HEK293 (cell line): ENCODE measurements around the gene NCKAP5.

Source experiments
- CTCF ChIA-PET: fragments of 350-600 bp; formaldehyde crosslinking; extraction: SDS; loops from one replicate; lab custom pipeline; 2021; ENCODE audit warnings: antibody characterized with exemption; lab: Yijun Ruan, JAX
- POLR2A ChIA-PET: fragments of 300-600 bp; formaldehyde crosslinking; extraction: SDS; loops from one replicate; lab custom pipeline; 2020; ENCODE audit warnings: antibody characterized with exemption, inconsistent platforms; lab: Yijun Ruan, JAX
- H3K27ac ChIP-seq: fragments of 200-500 bp; sonication (Bioruptor generic); 2 replicates; pipeline ENCODE4 v1.5.1; 2014; ENCODE audit warnings: low read depth, low read length, control low read depth, inconsistent platforms; ENCODE audit errors: extremely low read depth
- H3K36me3 ChIP-seq, 2 experiments: fragments of 200-500 bp in 1 of 2; sonication (Bioruptor generic) in 1 of 2; 1 replicate in 1 of 2; 2 replicates in 1 of 2; pipeline ENCODE4 v1.5.1; 2014 to 2017; ENCODE audit warnings: inconsistent platforms in 2 of 2, low read length in 2 of 2; ENCODE audit not compliant: control insufficient read depth in 2 of 2, insufficient read depth in 1 of 2
- H3K4me1 ChIP-seq: fragments of 200-500 bp; sonication (Bioruptor generic); 2 replicates; pipeline ENCODE4 v1.5.1; 2014; ENCODE audit warnings: mild to moderate bottlenecking, low read length, inconsistent platforms; ENCODE audit not compliant: control insufficient read depth, insufficient read depth
- H3K4me3 ChIP-seq: 2 replicates; pipeline ENCODE4 v1.5.1; 2011; ENCODE audit warnings: low read depth, mild to moderate bottlenecking, control low read depth, low read length, moderate library complexity
- H3K9me3 ChIP-seq: fragments of 200-500 bp; sonication (Bioruptor generic); 2 replicates; pipeline ENCODE4 v1.5.1; 2014; ENCODE audit warnings: low read depth, low read length, inconsistent platforms; ENCODE audit not compliant: control insufficient read depth, insufficient read depth
- HIC1 ChIP-seq: fragments of 450-650 bp; formaldehyde crosslinking; IDR thresholded peaks from 2 replicates; pipeline ENCODE4 v1.5.1; 2016; ENCODE audit warnings: missing biosample characterization, missing genetic modification characterization
- MZF1 ChIP-seq: fragments of 450-650 bp; formaldehyde crosslinking; IDR thresholded peaks from 2 replicates; pipeline ENCODE4 v1.5.1; 2017; ENCODE audit warnings: missing biosample characterization, missing genetic modification characterization, borderline replicate concordance
- SP3 ChIP-seq: fragments of 450-650 bp; formaldehyde crosslinking; IDR thresholded peaks from 2 replicates; pipeline ENCODE4 v1.5.1; 2016; ENCODE audit warnings: missing biosample characterization, missing genetic modification characterization
- ZBTB49 ChIP-seq: fragments of 450-650 bp; formaldehyde crosslinking; IDR thresholded peaks from 2 replicates; pipeline ENCODE4 v1.5.1; 2016; ENCODE audit warnings: missing biosample characterization, missing genetic modification characterization, low read depth
- ZNF114 ChIP-seq: fragments of 450-650 bp; formaldehyde crosslinking; IDR thresholded peaks from 2 replicates; pipeline ENCODE4 v1.5.0; 2017; ENCODE audit warnings: missing biosample characterization, missing genetic modification characterization
- ZNF239 ChIP-seq: fragments of 450-650 bp; formaldehyde crosslinking; IDR thresholded peaks from 2 replicates; pipeline ENCODE4 v1.5.1; 2016; ENCODE audit warnings: missing biosample characterization, missing genetic modification characterization
- ZNF274 ChIP-seq, 2 experiments: fragments of 200-500 bp in 1 of 2; fragments of 450-650 bp in 1 of 2; sonication (Bioruptor generic) in 1 of 2; formaldehyde crosslinking in 1 of 2; IDR thresholded peaks; 2 replicates each; pipeline versions ENCODE4 v1.5.1 to v1.6.1; 2014 to 2016; ENCODE audit warnings: borderline replicate concordance in 1 of 2, inconsistent platforms in 1 of 2, low read length in 1 of 2, missing biosample characterization in 1 of 2, missing genetic modification characterization in 1 of 2
- ZNF324 ChIP-seq: fragments of 450-650 bp; formaldehyde crosslinking; IDR thresholded peaks from 2 replicates; pipeline ENCODE4 v1.5.1; 2016; ENCODE audit warnings: missing biosample characterization, missing genetic modification characterization
- ZNF335 ChIP-seq: fragments of 450-650 bp; formaldehyde crosslinking; conservative IDR thresholded peaks from 2 replicates; pipeline ENCODE4 v1.5.1; 2016; ENCODE audit warnings: missing biosample characterization, missing genetic modification characterization
- ZNF514 ChIP-seq: fragments of 450-650 bp; formaldehyde crosslinking; IDR thresholded peaks from 2 replicates; pipeline ENCODE4 v1.5.1; 2016; ENCODE audit warnings: missing biosample characterization, missing genetic modification characterization
- ZNF654 ChIP-seq: fragments of 450-650 bp; formaldehyde crosslinking; IDR thresholded peaks from 2 replicates; pipeline ENCODE4 v1.5.1; 2016; ENCODE audit warnings: low read depth, missing biosample characterization, missing genetic modification characterization
- ZNF701 ChIP-seq: fragments of 450-650 bp; formaldehyde crosslinking; IDR thresholded peaks from 2 replicates; pipeline ENCODE4 v1.5.1; 2016; ENCODE audit warnings: missing biosample characterization, missing genetic modification characterization
- ZNF843 ChIP-seq: fragments of 450-650 bp; formaldehyde crosslinking; IDR thresholded peaks from 2 replicates; pipeline ENCODE4 v1.5.1; 2016; ENCODE audit warnings: missing biosample characterization, missing genetic modification characterization
- TF ChIP-seq, protein P1 (sequence below): fragments of 450-650 bp; formaldehyde crosslinking; IDR thresholded peaks from 2 replicates; pipeline ENCODE4 v1.5.1; 2016; ENCODE audit warnings: missing biosample characterization, missing genetic modification characterization

NCKAP5 gene

GRCh38 chr2:133167990-133168389 is 400.3 kb downstream of the NCKAP5 start (continued):
- TF ChIP-seq ZBTB49 (tag by site-specific recombination) (no peak), ZNF274 (IDR thresholded peaks at IDR 0.05; ENCODE audit: low read length) (no peak), ZNF274 (tag by site-specific recombination; IDR thresholded peaks at IDR 0.05; ENCODE audit: borderline replicate concordance) (no peak), ZNF514 (tag by site-specific recombination) (no peak), ZNF239 (tag by site-specific recombination) (no peak), SP3 (tag by site-specific recombination) (no peak), ZNF324 (tag by site-specific recombination) (no peak), ZNF701 (tag by site-specific recombination) (no peak), ZNF843 (tag by site-specific recombination) (no peak), MZF1 (tag by site-specific recombination) (no peak), ZNF114 (tag by site-specific recombination) (no peak), ZNF654 (tag by site-specific recombination) (no peak)
- TF ChIP-seq, protein P1, sequence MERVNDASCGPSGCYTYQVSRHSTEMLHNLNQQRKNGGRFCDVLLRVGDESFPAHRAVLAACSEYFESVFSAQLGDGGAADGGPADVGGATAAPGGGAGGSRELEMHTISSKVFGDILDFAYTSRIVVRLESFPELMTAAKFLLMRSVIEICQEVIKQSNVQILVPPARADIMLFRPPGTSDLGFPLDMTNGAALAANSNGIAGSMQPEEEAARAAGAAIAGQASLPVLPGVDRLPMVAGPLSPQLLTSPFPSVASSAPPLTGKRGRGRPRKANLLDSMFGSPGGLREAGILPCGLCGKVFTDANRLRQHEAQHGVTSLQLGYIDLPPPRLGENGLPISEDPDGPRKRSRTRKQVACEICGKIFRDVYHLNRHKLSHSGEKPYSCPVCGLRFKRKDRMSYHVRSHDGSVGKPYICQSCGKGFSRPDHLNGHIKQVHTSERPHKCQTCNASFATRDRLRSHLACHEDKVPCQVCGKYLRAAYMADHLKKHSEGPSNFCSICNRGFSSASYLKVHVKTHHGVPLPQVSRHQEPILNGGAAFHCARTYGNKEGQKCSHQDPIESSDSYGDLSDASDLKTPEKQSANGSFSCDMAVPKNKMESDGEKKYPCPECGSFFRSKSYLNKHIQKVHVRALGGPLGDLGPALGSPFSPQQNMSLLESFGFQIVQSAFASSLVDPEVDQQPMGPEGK (tag by site-specific recombination), result no peak

DNA sequence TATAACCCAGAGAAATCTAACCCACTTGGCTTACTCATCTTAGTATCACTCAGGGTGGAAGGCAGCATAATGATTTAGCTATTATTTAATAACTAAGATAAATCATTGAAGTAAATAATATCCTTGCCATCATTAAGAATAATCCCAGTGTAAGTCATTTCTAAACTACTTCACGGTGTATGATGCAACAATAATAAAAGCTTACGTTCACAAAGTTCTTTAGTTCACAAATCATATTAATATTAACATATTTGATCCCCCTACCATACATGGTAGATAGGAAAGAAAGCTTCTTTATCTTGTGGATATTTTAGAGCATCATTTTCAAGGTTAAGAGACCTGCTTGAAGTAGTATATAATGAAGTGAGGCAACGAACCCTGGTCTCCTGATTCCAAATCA is 401.0 kb downstream of the NCKAP5 start:
- CTCF ChIA-PET, result interaction anchor here (0.8 to 2.6 kb wide), 5 partner anchors 394 to 716 kb away, joined by 3 to 10 read pairs (median 4); no protein-coding TSS in a partner anchor
- no peak for TF ChIP-seq HIC1 (tag by site-specific recombination)
- H3K36me3 ChIP-seq, result no peaks in the 10 kb centered on the region
- POLR2A ChIA-PET, result no interaction called here
- H3K4me3 ChIP-seq, result no peak overlapping the region
- H3K4me1 ChIP-seq, result no peaks in the 10 kb centered on the region
- no peak overlapping the region for H3K27ac ChIP-seq
- H3K9me3 ChIP-seq, result no peaks in the 10 kb centered on the region

DNA sequence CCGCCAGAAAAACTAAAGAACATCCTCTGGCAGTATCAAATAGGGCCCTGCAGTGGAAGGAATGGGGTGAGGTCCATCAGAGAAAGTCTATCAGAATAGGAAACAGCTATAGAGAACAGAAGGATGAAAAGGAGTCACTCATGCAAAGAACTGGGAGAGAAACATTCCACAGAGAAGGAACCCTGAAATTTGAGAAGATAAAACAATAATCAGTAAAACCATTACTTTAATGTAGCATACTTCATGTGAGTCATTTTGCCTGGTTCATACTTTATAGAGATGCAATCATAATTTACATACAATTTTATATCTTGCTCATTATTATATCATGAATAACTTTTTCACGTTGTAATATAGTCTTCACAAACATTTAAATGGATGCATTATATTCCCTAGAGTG is 402.2 kb downstream of the NCKAP5 start:
- CTCF ChIA-PET, result interaction anchor here (0.6 to 2.6 kb wide), 4 partner anchors 362 to 619 kb away, joined by 3 to 10 read pairs (median 5); no protein-coding TSS in a partner anchor
- TF ChIP-seq ZNF335 (tag by site-specific recombination), result no peak
- TF ChIP-seq, all 188 proteins: peak for 0
- Histone ChIP-seq H3K9me3 (no peaks in the 10 kb centered on the region), H3K4me3 (no peak overlapping the region), H3K4me1 (no peaks in the 10 kb centered on the region), H3K36me3 (no peaks in the 10 kb centered on the region), H3K27ac (no peak overlapping the region)
- POLR2A ChIA-PET, result no interaction called here
